SK-N-SH (cell line): ENCODE results near the gene IQGAP2. TPM values are rescaled to one million over a fixed set of nuclear protein-coding genes. Genes with fewer than 3 reads are reported as not detected.

Source experiments
- CTCF ChIA-PET: fragments of 300-600, 350-600 bp; formaldehyde crosslinking; extraction: SDS; loops from one replicate; lab custom pipeline; 2021; lab: Yijun Ruan, JAX
- POLR2A ChIA-PET: fragments of 350-600 bp; sonication (Branson Sonifier 250); formaldehyde crosslinking; extraction: SDS; loops from one replicate; lab custom pipeline; 2020; ENCODE audit warnings: antibody characterized with exemption, inconsistent platforms; lab: Yijun Ruan, JAX
- DNase-seq: peaks from one replicate; pipeline ENCODE4 v3.0.0; 2012
- H2AFZ ChIP-seq: fragments of 200-600 bp; sonication (generic); 2 replicates; pipeline ENCODE4 v1.8.1; 2016; ENCODE audit warnings: antibody characterized with exemption, mild to moderate bottlenecking, low read depth
- H3F3A ChIP-seq: fragments of 200-600 bp; sonication (generic); replicated peaks from 2 replicates; pipeline ENCODE3; 2016; ENCODE audit warnings: antibody characterized with exemption, mild to moderate bottlenecking; ENCODE audit not compliant: insufficient read depth
- H3K27ac ChIP-seq, 2 experiments: fragments of 200-500 bp in 1 of 2; fragments of 200-600 bp in 1 of 2; sonication (Bioruptor generic) in 1 of 2; sonication (generic), shearing (Covaris generic) in 1 of 2; 2 replicates each; pipeline versions ENCODE4 v1.5.1 to v1.6.1; 2014 to 2016; ENCODE audit warnings: low read depth in 2 of 2, inconsistent platforms in 1 of 2, low read length in 1 of 2, mild to moderate bottlenecking in 1 of 2, mixed read lengths in 1 of 2
- H3K27me3 ChIP-seq: fragments of 200-600 bp; sonication (generic), shearing (Covaris generic); 2 replicates; pipeline ENCODE4 v1.6.1; 2016; ENCODE audit warnings: mixed run types; ENCODE audit not compliant: insufficient read depth
- H3K36me3 ChIP-seq, 2 experiments: fragments of 200-500 bp in 1 of 2; fragments of 200-600 bp in 1 of 2; sonication (Bioruptor generic) in 1 of 2; sonication (generic) in 1 of 2; replicated peaks in 1 of 2; 2 replicates each; pipeline versions ENCODE3 to v1.5.1; 2014 to 2016; ENCODE audit warnings: low read length in 1 of 2, mild to moderate bottlenecking in 1 of 2; ENCODE audit not compliant: insufficient read depth in 2 of 2, control insufficient read depth in 1 of 2
- H3K4me1 ChIP-seq, 2 experiments: fragments of 200-500 bp in 1 of 2; fragments of 200-600 bp in 1 of 2; sonication (Bioruptor generic) in 1 of 2; sonication (generic), shearing (Covaris generic) in 1 of 2; 2 replicates each; pipeline versions ENCODE4 v1.5.1 to v1.6.1; 2014 to 2016; ENCODE audit warnings: low read depth in 1 of 2, low read length in 1 of 2, mixed run types in 1 of 2; ENCODE audit not compliant: insufficient read depth in 2 of 2, control insufficient read depth in 1 of 2
- H3K4me2 ChIP-seq: fragments of 200-600 bp; sonication (generic), shearing (Covaris generic); 2 replicates; pipeline ENCODE4 v1.6.1; 2017; ENCODE audit warnings: mixed run types
- H3K4me3 ChIP-seq, 2 experiments: fragments of 200-500 bp in 1 of 2; fragments of 200-600 bp in 1 of 2; sonication (Bioruptor generic) in 1 of 2; sonication (generic), shearing (Covaris generic) in 1 of 2; 2 replicates each; pipeline versions ENCODE4 v1.5.1 to v1.8.1; 2014 to 2016; ENCODE audit warnings: low read depth in 2 of 2, inconsistent platforms in 1 of 2, low read length in 1 of 2, mild to moderate bottlenecking in 1 of 2, mixed read lengths in 1 of 2, moderate library complexity in 1 of 2
- H3K79me2 ChIP-seq: fragments of 200-600 bp; sonication (generic); 2 replicates; pipeline ENCODE4 v1.8.1; 2017; ENCODE audit warnings: mild to moderate bottlenecking; ENCODE audit not compliant: insufficient read depth
- H3K9ac ChIP-seq: fragments of 200-600 bp; sonication (generic); 2 replicates; pipeline ENCODE4 v1.6.1; 2017; ENCODE audit warnings: mixed run types
- H3K9me2 ChIP-seq: fragments of 200-600 bp; sonication (generic); 2 replicates; pipeline ENCODE4 v1.6.1; 2017; ENCODE audit warnings: mixed run types
- H3K9me3 ChIP-seq: fragments of 200-600 bp; sonication (generic); 2 replicates; pipeline ENCODE4 v1.6.1; 2017; ENCODE audit warnings: mixed run types, mild to moderate bottlenecking, moderate library complexity
- H4K20me1 ChIP-seq: fragments of 200-600 bp; sonication (generic); 2 replicates; pipeline ENCODE4 v1.6.1; 2017; ENCODE audit warnings: mild to moderate bottlenecking, mixed run types; ENCODE audit not compliant: insufficient read depth
- EZH2phosphoT487 ChIP-seq: fragments of 200-600 bp; sonication (generic); IDR thresholded peaks from 2 replicates; pipeline ENCODE4 v1.6.1; 2017; ENCODE audit warnings: low read depth, mixed run types, mild to moderate bottlenecking, antibody characterized with exemption, moderate library complexity, borderline replicate concordance
- FOSL2 ChIP-seq: IDR thresholded peaks from 2 replicates; pipeline ENCODE4 v1.4.0; 2012; ENCODE audit warnings: low read depth, mild to moderate bottlenecking, moderate library complexity, borderline replicate concordance
- FOXJ3 ChIP-seq: sonication (generic); formaldehyde crosslinking; IDR thresholded peaks from 2 replicates; pipeline ENCODE4 v1.5.1; 2020; ENCODE audit warnings: mild to moderate bottlenecking, missing genetic modification reagents
- GABPA ChIP-seq: IDR thresholded peaks from 2 replicates; pipeline ENCODE4 v1.4.0; 2012; ENCODE audit warnings: low read depth, mild to moderate bottlenecking
- GATA2 ChIP-seq: sonication (generic); formaldehyde crosslinking; IDR thresholded peaks from 2 replicates; pipeline ENCODE4 v1.5.0; 2020; ENCODE audit warnings: mild to moderate bottlenecking, missing genetic modification reagents
- IRF3 ChIP-seq: fragments of 150-350 bp; IDR thresholded peaks from 2 replicates; pipeline ENCODE4 v1.6.1; 2016; ENCODE audit warnings: mild to moderate bottlenecking, low read depth, low read length
- MEF2A ChIP-seq: IDR thresholded peaks from 2 replicates; pipeline ENCODE4 v1.4.0; 2012; ENCODE audit warnings: low read depth, borderline replicate concordance
- NFIC ChIP-seq: IDR thresholded peaks from 2 replicates; pipeline ENCODE4 v1.4.0; 2012; ENCODE audit warnings: borderline replicate concordance
- NRF1 ChIP-seq: IDR thresholded peaks from 2 replicates; pipeline ENCODE4 v1.6.1; 2012; ENCODE audit warnings: low read depth, mild to moderate bottlenecking, low read length
- RAD21 ChIP-seq: IDR thresholded peaks from 2 replicates; pipeline ENCODE4 v1.6.1; 2012; ENCODE audit warnings: mild to moderate bottlenecking, low read length
- RCOR1 ChIP-seq: fragments of 150-350 bp; IDR thresholded peaks from 2 replicates; pipeline ENCODE4 v1.6.1; 2017; ENCODE audit warnings: antibody characterized with exemption, low read length
- RXRA ChIP-seq: IDR thresholded peaks from 2 replicates; pipeline ENCODE4 v1.4.0; 2012; ENCODE audit warnings: low read depth, mild to moderate bottlenecking, borderline replicate concordance
- SIN3A ChIP-seq: IDR thresholded peaks from 2 replicates; pipeline ENCODE4 v1.6.1; 2012; ENCODE audit warnings: low read depth, mild to moderate bottlenecking, low read length, moderate library complexity, borderline replicate concordance
- TAF1 ChIP-seq: IDR thresholded peaks from 2 replicates; pipeline ENCODE4 v1.6.1; 2012; ENCODE audit warnings: low read depth, mild to moderate bottlenecking, low read length, moderate library complexity, borderline replicate concordance
- TCF12 ChIP-seq: IDR thresholded peaks from 2 replicates; pipeline ENCODE4 v1.4.0; 2012
- TEAD4 ChIP-seq: IDR thresholded peaks from 2 replicates; pipeline ENCODE4 v1.4.0; 2012; ENCODE audit warnings: mild to moderate bottlenecking, borderline replicate concordance; ENCODE audit not compliant: insufficient read depth
- YY1 ChIP-seq: IDR thresholded peaks from 2 replicates; pipeline ENCODE4 v1.4.0; 2012; ENCODE audit warnings: low read depth, mild to moderate bottlenecking
- ZBTB33 ChIP-seq: IDR thresholded peaks from 2 replicates; pipeline ENCODE4 v1.4.0; 2012; ENCODE audit warnings: low read depth, borderline replicate concordance
- WGBS: methylation state at CpG from one replicate; pipeline ENCODE4 v1.1.6; 2017; ENCODE audit warnings: low lambda C conversion rate; 5-methylcytosine and 5-hydroxymethylcytosine counted together
- polyA plus RNA-seq, 3 experiments: library from polyadenylated mRNA; depleted of rRNA; stranded (reverse); fragments of >200 nt; gene quantifications; 2 replicates each; pipeline ENCODE4 v1.2.3, GENCODE V29; 2012
- TF ChIP-seq, protein P1 (sequence below): IDR thresholded peaks from 2 replicates; pipeline ENCODE4 v1.4.0; 2012; ENCODE audit warnings: low read depth

The IQGAP2 gene
- polyA plus RNA-seq, 1 of the 3 experiments (the other 2 are of a cell fraction), result 2.1 TPM

DNA sequence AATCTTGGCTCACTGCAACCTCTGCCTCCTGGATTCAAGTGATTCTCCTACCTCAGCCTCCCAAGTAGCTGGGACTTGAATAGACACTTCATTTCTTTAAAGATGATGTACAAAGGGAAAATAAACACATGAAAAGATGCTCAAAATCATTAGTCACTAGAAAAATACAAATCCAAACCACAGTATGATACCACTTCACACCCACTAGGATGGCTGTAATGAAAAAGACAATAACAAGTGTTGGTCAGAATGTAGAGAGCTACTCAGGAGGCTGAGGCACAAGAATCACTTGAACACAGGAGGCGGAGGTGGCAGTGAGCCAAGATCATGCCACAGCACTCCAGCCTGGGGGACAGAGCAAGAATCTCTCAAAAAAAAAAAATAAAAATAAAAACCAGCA lies 207.1 kb downstream of the IQGAP2 start:
- no peak for DNase-seq
- POLR2A ChIA-PET, result no interaction called here
- H3K9me3 ChIP-seq, result no peaks in the 10 kb centered on the region
- no peak overlapping the region for H3K9ac ChIP-seq
- no peak overlapping the region for H2AFZ ChIP-seq
- no peaks in the 10 kb centered on the region for H4K20me1 ChIP-seq
- no peaks in the 10 kb centered on the region for H3K27me3 ChIP-seq
- H3K79me2 ChIP-seq, result no peaks in the 10 kb centered on the region
- H3K4me3 ChIP-seq, result no peak overlapping the region
- H3K9me2 ChIP-seq, result no peaks in the 10 kb centered on the region
- CTCF ChIA-PET, result interaction anchor here (0.6 to 5.2 kb wide), 4 partner anchors 7 to 164 kb away, joined by 3 to 27 read pairs (median 6); no protein-coding TSS in a partner anchor
- peaks cover 3 to 16% of the 10 kb centered on the region in 2 experiments for H3K4me1 ChIP-seq
- no peak for TF ChIP-seq FOSL2
- TF ChIP-seq MEF2A, result no peak
- TF ChIP-seq, protein P1, sequence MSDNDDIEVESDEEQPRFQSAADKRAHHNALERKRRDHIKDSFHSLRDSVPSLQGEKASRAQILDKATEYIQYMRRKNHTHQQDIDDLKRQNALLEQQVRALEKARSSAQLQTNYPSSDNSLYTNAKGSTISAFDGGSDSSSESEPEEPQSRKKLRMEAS, result no peak
- TF ChIP-seq NFIC, result no peak
- TF ChIP-seq NRF1, result no peak
- TF ChIP-seq FOXJ3 (CRISPR knock-in tag), result no peak
- TF ChIP-seq GATA2 (CRISPR knock-in tag), result no peak
- TF ChIP-seq EZH2phosphoT487, result no peak
- no peak for TF ChIP-seq RXRA
- no peak for TF ChIP-seq RCOR1
- no peak for TF ChIP-seq GABPA
- TF ChIP-seq RAD21, result no peak
- no peak for TF ChIP-seq IRF3
- TF ChIP-seq TCF12, result no peak
- TF ChIP-seq TEAD4, result no peak
- TF ChIP-seq ZBTB33, result no peak
- no peak for TF ChIP-seq SIN3A
- TF ChIP-seq TAF1, result no peak
- TF ChIP-seq YY1, result no peak
- TF ChIP-seq, all 33 proteins: peak for 0
- WGBS, result 90% methylated on average over 1 of the region's 1 CpG
- H3K27ac ChIP-seq, result no peak overlapping the region
- H3K4me2 ChIP-seq, result no peak overlapping the region
- H3K36me3 ChIP-seq, result peaks cover 0 to 2% of the 10 kb centered on the region in 2 experiments
- peaks cover 2% of the 10 kb centered on the region for H3F3A ChIP-seq
